Gastroesophageal sphincter (tissue), 3 donors: ENCODE data around the gene TCF25.

Source experiments
- CTCF ChIP-seq, 4 experiments: fragments of 200-600 bp in 2 of 4; fragments of 450-650 bp in 2 of 4; sonication (generic) in 1 of 4; IDR thresholded peaks; one replicate each; pipeline ENCODE4 v1.5.1; 2017 to 2019; ENCODE audit warnings: antibody characterized with exemption in 4 of 4, mild to moderate bottlenecking in 2 of 4, moderate library complexity in 2 of 4
- EP300 ChIP-seq: sonication (generic); formaldehyde crosslinking; IDR thresholded peaks from one replicate; pipeline ENCODE4 v1.6.1; 2017; ENCODE audit warnings: antibody characterized with exemption, mild to moderate bottlenecking
- POLR2A ChIP-seq, 2 donors: fragments of 450-650 bp; IDR thresholded peaks; one replicate each; pipeline ENCODE4 v1.6.1; 2017; ENCODE audit warnings: antibody characterized with exemption in 2 of 2, mild to moderate bottlenecking in 2 of 2, moderate library complexity in 1 of 2

DNA sequence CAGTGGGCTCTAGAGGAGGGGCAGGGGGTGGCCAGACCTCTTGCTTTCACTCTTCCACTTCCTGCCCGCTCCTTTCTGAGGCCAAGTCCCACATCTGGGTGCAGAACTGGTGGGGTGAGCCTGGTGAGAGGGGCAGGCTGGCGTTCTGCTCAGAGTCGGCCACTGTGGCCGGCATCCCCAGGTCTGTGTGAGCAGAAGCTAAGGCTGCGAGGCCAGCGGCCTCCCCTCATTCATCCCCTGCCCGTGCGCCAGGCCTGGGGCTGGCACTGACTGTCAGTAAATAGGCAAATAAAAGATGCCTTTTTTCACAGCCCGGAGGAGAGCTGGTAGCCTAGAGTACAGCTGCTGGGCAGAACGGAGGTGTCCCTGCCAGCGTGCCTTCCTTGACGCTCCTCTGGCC lies 76.4 kb downstream of the TCF25 start:
- no peak for TF ChIP-seq CTCF (IDR thresholded peaks at IDR 0.05)
- TF ChIP-seq EP300: no peak
- TF ChIP-seq POLR2A (IDR thresholded peaks at IDR 0.05): no peak
